ENCODE measurements around the gene FBXO30.

Gene FBXO30

DNA sequence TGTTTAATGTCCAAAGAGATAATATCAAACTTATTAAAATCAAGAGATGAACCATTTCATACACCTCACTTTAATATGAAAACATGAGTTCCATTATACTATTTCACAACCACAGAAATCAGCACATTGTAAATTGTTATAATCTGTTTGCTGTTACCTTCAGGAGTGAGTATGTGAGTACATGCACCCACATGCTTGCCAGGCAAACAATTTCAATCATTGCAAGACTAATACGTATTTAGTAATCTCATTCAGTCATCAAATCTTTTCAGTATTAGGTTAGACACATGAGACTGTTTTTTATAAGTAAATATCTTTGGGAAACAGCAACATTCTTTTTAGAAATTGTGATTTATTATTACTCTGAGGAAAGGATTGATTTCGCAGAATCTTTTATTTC is 70.0 kb downstream of the FBXO30 start:
- DNase-seq, result no peak

All from EL (cell line).